Measurements from ENCODE around the gene TH. TPM values are rescaled to one million over a fixed set of nuclear protein-coding genes. Genes with fewer than 3 reads are reported as not detected.
"Not testable (repeated sequence)": the region's sequence is repeated elsewhere in the genome, so short reads cannot be mapped to it uniquely, and the experiment has no call there.

Gene TH
- polyA plus RNA-seq, 4 donors: 0.58 to 2.0 (median 0.96) TPM

- DNase-seq (ENCODE audit: low read depth in 4 of 4, low spot score in 3 of 4): no peak
These were observed 25.6 kb upstream of the TH start for GRCh38 chr11:2196970-2197770.

- no peak for DNase-seq (ENCODE audit: low read depth in 4 of 4, low spot score in 3 of 4)
These were observed 24.1 kb upstream of the TH start for GRCh38 chr11:2195756-2196088.

- no peak for DNase-seq (ENCODE audit: low read depth in 4 of 4, low spot score in 3 of 4)
These were observed 23.5 kb upstream of the TH start for GRCh38 chr11:2194877-2195755.

- DNase-seq (ENCODE audit: low read depth in 4 of 4, low spot score in 3 of 4): not testable (repeated sequence)
These were observed 22.4 kb upstream of the TH start for GRCh38 chr11:2193888-2194595.

GRCh38 chr11:2193099-2193887 lies 21.7 kb upstream of the TH start:
- DNase-seq (ENCODE audit: low read depth in 4 of 4, low spot score in 3 of 4): no peak

- no peak for DNase-seq (ENCODE audit: low read depth in 4 of 4, low spot score in 3 of 4)
These were observed 20.8 kb upstream of the TH start for GRCh38 chr11:2192435-2192834.

GRCh38 chr11:2191883-2192282 lies 20.3 kb upstream of the TH start:
- DNase-seq (ENCODE audit: low read depth in 4 of 4, low spot score in 3 of 4): no peak

GRCh38 chr11:2190657-2191471 lies 19.2 kb upstream of the TH start:
- no peak for DNase-seq (ENCODE audit: low read depth in 4 of 4, low spot score in 3 of 4)

- no peak for DNase-seq (ENCODE audit: low read depth in 4 of 4, low spot score in 3 of 4)
These were observed 18.5 kb upstream of the TH start for GRCh38 chr11:2189938-2190656.

- no peak for DNase-seq (ENCODE audit: low read depth in 4 of 4, low spot score in 3 of 4)
These were observed 17.1 kb upstream of the TH start for GRCh38 chr11:2188745-2189144.

GRCh38 chr11:2187280-2187707 lies 15.7 kb upstream of the TH start:
- DNase-seq (ENCODE audit: low read depth in 4 of 4, low spot score in 3 of 4): no peak

- DNase-seq (ENCODE audit: low read depth in 4 of 4, low spot score in 3 of 4): no peak
These were observed 15.2 kb upstream of the TH start for GRCh38 chr11:2186669-2187279.

GRCh38 chr11:2185324-2186085 lies 13.9 kb upstream of the TH start:
- no peak for DNase-seq (ENCODE audit: low read depth in 4 of 4, low spot score in 3 of 4)

- DNase-seq (ENCODE audit: low read depth in 4 of 4, low spot score in 3 of 4): no peak
These were observed 11.3 kb upstream of the TH start for GRCh38 chr11:2182692-2183474.

- no peak for DNase-seq (ENCODE audit: low read depth in 4 of 4, low spot score in 3 of 4)
These were observed 10.5 kb upstream of the TH start for GRCh38 chr11:2182075-2182474.

- DNase-seq (ENCODE audit: low read depth in 4 of 4, low spot score in 3 of 4): no peak
These were observed 9.3 kb upstream of the TH start for GRCh38 chr11:2180789-2181370.

GRCh38 chr11:2180347-2180746 lies 8.7 kb upstream of the TH start:
- no peak for DNase-seq (ENCODE audit: low read depth in 4 of 4, low spot score in 3 of 4)
